IMR-90 (cell line): ENCODE data around the gene IGF1R. TPM values are rescaled to one million over a fixed set of nuclear protein-coding genes. Genes with fewer than 3 reads are reported as not detected.

Experiments used
- ATAC-seq: fragments of 200-7000 bp; cut with Tn5 transposase; 2 replicates; pipeline ENCODE4 v1.9.1; 2020; ENCODE audit warnings: low read depth, mild to moderate bottlenecking, moderate library complexity
- BruUV-seq: library from RNA; stranded (reverse); fragments of 400-500 nt; replicated peaks from 2 replicates; lab custom pipeline; 2021; lab: Mats Ljungman, UMichigan
- CTCF ChIA-PET: fragments of 300-600 bp; formaldehyde crosslinking; extraction: SDS; loops from one replicate; lab custom pipeline; 2021; ENCODE audit warnings: antibody characterized with exemption; lab: Yijun Ruan, JAX
- POLR2A ChIA-PET: fragments of 300-600 bp; sonication (Branson Sonifier 250); formaldehyde crosslinking; loops from one replicate; lab custom pipeline; 2022; ENCODE audit warnings: antibody characterized with exemption; ENCODE audit not compliant: unreplicated experiment; lab: Charles Lee
- DNase-seq: peaks from one replicate; pipeline ENCODE4 v3.0.0; 2013
- H2AFZ ChIP-seq: replicated peaks from 2 replicates; pipeline ENCODE3; 2013; ENCODE audit warnings: low read length, mild to moderate bottlenecking; ENCODE audit not compliant: poor library complexity
- H2AK5ac ChIP-seq: 2 replicates; pipeline ENCODE4 v1.6.1; 2013; ENCODE audit warnings: low read depth, low read length, inconsistent platforms
- H2AK9ac ChIP-seq: replicated peaks from 2 replicates; pipeline ENCODE3; 2013; ENCODE audit warnings: mild to moderate bottlenecking, low read depth, low read length, moderate library complexity; ENCODE audit not compliant: poor library complexity
- H2BK120ac ChIP-seq: 2 replicates; pipeline ENCODE4 v1.6.1; 2013; ENCODE audit warnings: low read depth, low read length, inconsistent platforms
- H2BK15ac ChIP-seq: 3 replicates; pipeline ENCODE4 v1.6.1; 2013; ENCODE audit warnings: low read depth, low read length, inconsistent platforms
- H2BK20ac ChIP-seq: 2 replicates; pipeline ENCODE4 v1.6.1; 2013; ENCODE audit warnings: low read depth, mild to moderate bottlenecking, inconsistent platforms, low read length, moderate library complexity
- H2BK5ac ChIP-seq: 2 replicates; pipeline ENCODE4 v1.6.1; 2013; ENCODE audit warnings: mild to moderate bottlenecking, low read depth, low read length, inconsistent platforms; ENCODE audit not compliant: poor library complexity, severe bottlenecking
- H3K14ac ChIP-seq: replicated peaks from 2 replicates; pipeline ENCODE4 v1.6.1; 2013; ENCODE audit warnings: low read depth, low read length, inconsistent platforms
- H3K18ac ChIP-seq: 2 replicates; pipeline ENCODE4 v1.6.1; 2013; ENCODE audit warnings: low read depth, low read length, control low read depth
- H3K23ac ChIP-seq: 2 replicates; pipeline ENCODE4 v1.6.1; 2013; ENCODE audit warnings: low read depth, low read length, inconsistent platforms
- H3K27ac ChIP-seq: 2 replicates; pipeline ENCODE4 v1.5.1; 2013; ENCODE audit warnings: mild to moderate bottlenecking, control low read depth, low read length; ENCODE audit not compliant: insufficient read depth
- H3K27me3 ChIP-seq: 2 replicates; pipeline ENCODE4 v1.6.1; 2013; ENCODE audit warnings: low read length; ENCODE audit not compliant: control insufficient read depth, insufficient read depth
- H3K36me3 ChIP-seq: 2 replicates; pipeline ENCODE4 v1.6.1; 2013; ENCODE audit warnings: low read length, mixed read lengths; ENCODE audit not compliant: control insufficient read depth, insufficient read depth
- H3K4ac ChIP-seq: 2 replicates; pipeline ENCODE4 v1.6.1; 2013; ENCODE audit warnings: low read depth, low read length, inconsistent platforms
- H3K4me1 ChIP-seq: 2 replicates; pipeline ENCODE4 v1.6.1; 2013; ENCODE audit warnings: low read length, mixed read lengths; ENCODE audit not compliant: control insufficient read depth, insufficient read depth
- H3K4me2 ChIP-seq: 2 replicates; pipeline ENCODE4 v1.6.1; 2013; ENCODE audit warnings: low read depth, mild to moderate bottlenecking, control low read depth, low read length, moderate library complexity
- H3K4me3 ChIP-seq: 2 replicates; pipeline ENCODE4 v1.5.1; 2013; ENCODE audit warnings: low read depth, mild to moderate bottlenecking, control low read depth, low read length, moderate library complexity; ENCODE audit not compliant: insufficient read depth
- H3K56ac ChIP-seq: 2 replicates; pipeline ENCODE4 v1.6.1; 2013; ENCODE audit warnings: low read length, inconsistent platforms; ENCODE audit not compliant: insufficient read depth; ENCODE audit errors: extremely low read depth
- H3K79me1 ChIP-seq, 2 experiments: 2 replicates each; pipeline ENCODE4 v1.6.1; 2013; ENCODE audit warnings: low read length in 2 of 2, inconsistent platforms in 1 of 2, low read depth in 1 of 2
- H3K9ac ChIP-seq: 2 replicates; pipeline ENCODE4 v1.6.1; 2013; ENCODE audit warnings: low read depth, low read length, control low read depth
- H3K9me1 ChIP-seq: 2 replicates; pipeline ENCODE4 v1.6.1; 2013; ENCODE audit warnings: low read length, inconsistent platforms; ENCODE audit not compliant: insufficient read depth
- H3K9me3 ChIP-seq: 2 replicates; pipeline ENCODE4 v1.6.1; 2013; ENCODE audit warnings: low read length; ENCODE audit not compliant: control insufficient read depth, insufficient read depth
- H4K20me1 ChIP-seq: 2 replicates; pipeline ENCODE4 v1.6.1; 2013; ENCODE audit warnings: low read length, inconsistent platforms; ENCODE audit not compliant: insufficient read depth
- H4K5ac ChIP-seq: 2 replicates; pipeline ENCODE4 v1.6.1; 2013; ENCODE audit warnings: mild to moderate bottlenecking, low read depth, low read length, control low read depth
- H4K8ac ChIP-seq, 2 experiments: 2 replicates each; pipeline ENCODE4 v1.6.1; 2013; ENCODE audit warnings: low read depth in 2 of 2, low read length in 2 of 2, control low read depth in 1 of 2, inconsistent platforms in 1 of 2
- H4K91ac ChIP-seq: 2 replicates; pipeline ENCODE4 v1.6.1; 2013; ENCODE audit warnings: low read depth, low read length, inconsistent platforms; ENCODE audit not compliant: insufficient read depth
- BHLHE40 ChIP-seq: fragments of 150-350 bp; IDR thresholded peaks from 2 replicates; pipeline ENCODE4 v1.6.1; 2016; ENCODE audit warnings: mild to moderate bottlenecking, low read depth, low read length
- CEBPB ChIP-seq: IDR thresholded peaks from 2 replicates; pipeline ENCODE4 v1.6.1; 2012; ENCODE audit warnings: low read depth, low read length, improper control_type of control experiment
- CHD1 ChIP-seq: IDR thresholded peaks from 2 replicates; pipeline ENCODE4 v1.6.1; 2012; ENCODE audit warnings: low read depth, low read length, improper control_type of control experiment
- MAFK ChIP-seq: IDR thresholded peaks from 2 replicates; pipeline ENCODE4 v1.6.1; 2012; ENCODE audit warnings: low read depth, low read length, improper control_type of control experiment
- MXI1 ChIP-seq: IDR thresholded peaks from 2 replicates; pipeline ENCODE4 v1.6.1; 2012; ENCODE audit warnings: low read depth, mild to moderate bottlenecking, low read length, moderate library complexity, borderline replicate concordance
- POLR2A ChIP-seq: IDR thresholded peaks from 2 replicates; pipeline ENCODE4 v1.6.1; 2012; ENCODE audit warnings: mild to moderate bottlenecking, low read depth, low read length
- RFX5 ChIP-seq: IDR thresholded peaks from 2 replicates; pipeline ENCODE4 v1.8.0; 2012; ENCODE audit warnings: low read depth, mild to moderate bottlenecking, low read length, moderate library complexity
- SMC3 ChIP-seq: fragments of 150-350 bp; IDR thresholded peaks from 2 replicates; pipeline ENCODE4 v1.6.1; 2016; ENCODE audit warnings: low read depth, mild to moderate bottlenecking, antibody characterized with exemption, low read length, moderate library complexity
- WGBS, 2 experiments: methylation state at CpG; one replicate each; pipeline versions ENCODE4 v1.1.5 to v1.1.7; 2013; ENCODE audit warnings: missing lambda C conversion rate in 2 of 2; ENCODE audit not compliant: insufficient read length in 1 of 2; ENCODE audit errors: extremely low coverage in 2 of 2; 5-methylcytosine and 5-hydroxymethylcytosine counted together
- dilution Hi-C: fragments of 300-500 bp; cut with HindIII; formaldehyde crosslinking; loops from one replicate; pipeline ENCODE4 v1.14.3; 2018; ENCODE audit warnings: low sequenced_read_pairs; ENCODE audit not compliant: unreplicated experiment
- in situ Hi-C: fragments of 300-500 bp; cut with MboI; formaldehyde crosslinking; loops from 3 replicates; pipeline ENCODE4 v1.14.3; 2019; ENCODE audit warnings: low sequenced_read_pairs, inconsistent platforms, mixed read lengths
- intact Hi-C: fragments of 100-400 bp; cut with micrococcal nuclease; formaldehyde crosslinking; loops from 2 replicates; pipeline ENCODE4 v1.10.0; 2022
- polyA plus RNA-seq, 3 experiments: library from polyadenylated mRNA; depleted of rRNA; stranded (reverse); fragments of >200 nt; gene quantifications; 2 replicates each; pipeline ENCODE4 v1.2.3, GENCODE V29; 2012; ENCODE audit warnings: low replicate concordance in 1 of 3
- total RNA-seq: library from RNA; depleted of rRNA; stranded (reverse); fragments of >200 nt; gene quantifications from 2 replicates; pipeline ENCODE4 v1.2.3, GENCODE V29; 2012
- TF ChIP-seq, protein P1 (sequence below): fragments of 150-350 bp; IDR thresholded peaks from 2 replicates; pipeline ENCODE4 v1.6.1; 2017; ENCODE audit warnings: mild to moderate bottlenecking, antibody characterized with exemption, low read length, low read depth
- TF ChIP-seq, protein P2 (sequence below): fragments of 150-350 bp; IDR thresholded peaks from 2 replicates; pipeline ENCODE4 v1.6.1; 2016; ENCODE audit warnings: low read depth, mild to moderate bottlenecking, low read length, moderate library complexity, borderline replicate concordance
- TF ChIP-seq, protein P3 (sequence below): conservative IDR thresholded peaks from 2 replicates; pipeline ENCODE4 v1.5.1; 2012; ENCODE audit warnings: mild to moderate bottlenecking, low read depth, low read length, improper control_type of control experiment

Gene IGF1R
- total and polyA plus RNA-seq, 2 of the 4 experiments (the other 2 are of a cell fraction): 24.0 to 24.9 TPM

DNA sequence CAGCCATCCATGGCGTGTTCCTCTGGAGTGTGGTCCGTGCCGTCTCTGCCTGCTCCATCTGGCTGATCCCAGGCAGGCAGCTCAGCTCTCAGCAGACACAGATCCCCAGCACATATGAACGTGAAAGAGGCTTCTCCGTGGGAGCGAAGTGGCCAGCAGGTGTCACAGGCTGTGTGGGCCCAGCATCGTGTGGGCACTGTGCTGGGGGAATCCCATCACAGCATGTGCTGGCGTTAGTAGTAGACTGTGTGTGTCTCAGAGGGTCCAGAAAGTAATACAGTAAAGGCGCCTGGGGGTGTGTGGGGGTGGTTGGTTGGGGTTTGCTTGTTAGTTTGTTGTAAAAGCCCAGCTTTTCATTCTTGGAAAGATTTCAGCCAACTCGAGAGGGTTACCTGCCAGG lies 147.6 kb downstream of the IGF1R start:
- no peak overlapping the region for H3K9ac ChIP-seq
- H2BK20ac ChIP-seq: no peak overlapping the region
- no peak overlapping the region for H2AK9ac ChIP-seq
- no TSS peak for BruUV-seq
- H2BK15ac ChIP-seq: no peak overlapping the region
- peak overlapping the region; percentile 35; the same call in 1 of the 2 replicates for H2AK5ac ChIP-seq
- DNase-seq (no peak), ATAC-seq (no peak)
- H3K27ac ChIP-seq: no peak overlapping the region
- TF ChIP-seq, protein P1, sequence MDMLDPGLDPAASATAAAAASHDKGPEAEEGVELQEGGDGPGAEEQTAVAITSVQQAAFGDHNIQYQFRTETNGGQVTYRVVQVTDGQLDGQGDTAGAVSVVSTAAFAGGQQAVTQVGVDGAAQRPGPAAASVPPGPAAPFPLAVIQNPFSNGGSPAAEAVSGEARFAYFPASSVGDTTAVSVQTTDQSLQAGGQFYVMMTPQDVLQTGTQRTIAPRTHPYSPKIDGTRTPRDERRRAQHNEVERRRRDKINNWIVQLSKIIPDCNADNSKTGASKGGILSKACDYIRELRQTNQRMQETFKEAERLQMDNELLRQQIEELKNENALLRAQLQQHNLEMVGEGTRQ: no peak
- TF ChIP-seq SMC3: no peak
- TF ChIP-seq, protein P2, sequence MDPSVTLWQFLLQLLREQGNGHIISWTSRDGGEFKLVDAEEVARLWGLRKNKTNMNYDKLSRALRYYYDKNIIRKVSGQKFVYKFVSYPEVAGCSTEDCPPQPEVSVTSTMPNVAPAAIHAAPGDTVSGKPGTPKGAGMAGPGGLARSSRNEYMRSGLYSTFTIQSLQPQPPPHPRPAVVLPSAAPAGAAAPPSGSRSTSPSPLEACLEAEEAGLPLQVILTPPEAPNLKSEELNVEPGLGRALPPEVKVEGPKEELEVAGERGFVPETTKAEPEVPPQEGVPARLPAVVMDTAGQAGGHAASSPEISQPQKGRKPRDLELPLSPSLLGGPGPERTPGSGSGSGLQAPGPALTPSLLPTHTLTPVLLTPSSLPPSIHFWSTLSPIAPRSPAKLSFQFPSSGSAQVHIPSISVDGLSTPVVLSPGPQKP: no peak
- no peak for TF ChIP-seq RFX5
- TF ChIP-seq MAFK: no peak
- TF ChIP-seq CEBPB: no peak
- TF ChIP-seq POLR2A: no peak
- TF ChIP-seq CHD1: no peak
- TF ChIP-seq, protein P3, sequence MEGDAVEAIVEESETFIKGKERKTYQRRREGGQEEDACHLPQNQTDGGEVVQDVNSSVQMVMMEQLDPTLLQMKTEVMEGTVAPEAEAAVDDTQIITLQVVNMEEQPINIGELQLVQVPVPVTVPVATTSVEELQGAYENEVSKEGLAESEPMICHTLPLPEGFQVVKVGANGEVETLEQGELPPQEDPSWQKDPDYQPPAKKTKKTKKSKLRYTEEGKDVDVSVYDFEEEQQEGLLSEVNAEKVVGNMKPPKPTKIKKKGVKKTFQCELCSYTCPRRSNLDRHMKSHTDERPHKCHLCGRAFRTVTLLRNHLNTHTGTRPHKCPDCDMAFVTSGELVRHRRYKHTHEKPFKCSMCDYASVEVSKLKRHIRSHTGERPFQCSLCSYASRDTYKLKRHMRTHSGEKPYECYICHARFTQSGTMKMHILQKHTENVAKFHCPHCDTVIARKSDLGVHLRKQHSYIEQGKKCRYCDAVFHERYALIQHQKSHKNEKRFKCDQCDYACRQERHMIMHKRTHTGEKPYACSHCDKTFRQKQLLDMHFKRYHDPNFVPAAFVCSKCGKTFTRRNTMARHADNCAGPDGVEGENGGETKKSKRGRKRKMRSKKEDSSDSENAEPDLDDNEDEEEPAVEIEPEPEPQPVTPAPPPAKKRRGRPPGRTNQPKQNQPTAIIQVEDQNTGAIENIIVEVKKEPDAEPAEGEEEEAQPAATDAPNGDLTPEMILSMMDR: no peak
- no peak for TF ChIP-seq BHLHE40
- TF ChIP-seq MXI1: no peak
- no peaks in the 10 kb centered on the region for H3K27me3 ChIP-seq
- H2BK5ac ChIP-seq: no peak overlapping the region
- intact Hi-C loops: no loop called here
- H3K4ac ChIP-seq: no peak overlapping the region
- H2AFZ ChIP-seq: no peak overlapping the region
- no peak overlapping the region for H2BK120ac ChIP-seq
- peaks cover 48 to 86% of the 10 kb centered on the region in 2 experiments for H3K79me1 ChIP-seq
- H4K91ac ChIP-seq: no peak overlapping the region
- dilution Hi-C loops: no loop called here
- H3K36me3 ChIP-seq: no peaks in the 10 kb centered on the region
- H3K9me1 ChIP-seq: peaks cover 38% of the 10 kb centered on the region
- no peak overlapping the region for H3K4me3 ChIP-seq
- no peak overlapping the region for H3K23ac ChIP-seq
- H3K18ac ChIP-seq: no peak overlapping the region
- in situ Hi-C loops: loop anchor here (25.0 kb wide), 1 partner anchor 116 kb away; no protein-coding TSS in a partner anchor
- no peak overlapping the region for H4K5ac ChIP-seq
- peaks cover 77% of the 10 kb centered on the region for H4K20me1 ChIP-seq
- no CpG with 5 or more reads among the region's 10 CpGs for WGBS, 2 experiments
- H3K56ac ChIP-seq: no peak overlapping the region
- POLR2A ChIA-PET: no interaction called here
- no peak overlapping the region for H3K14ac ChIP-seq
- no peak overlapping the region for H4K8ac ChIP-seq
- H3K9me3 ChIP-seq: no peaks in the 10 kb centered on the region
- CTCF ChIA-PET: no interaction called here
- H3K4me2 ChIP-seq: no peak overlapping the region
- peaks cover 18% of the 10 kb centered on the region for H3K4me1 ChIP-seq
